Stimulated activated CD8-positive, alpha-beta memory T cell treated with anti-CD3 and anti-CD28 coated beads, Interleukin-15, amount 100 ng/mL, for 24 hours (primary cell): ENCODE results near the gene MSH3.
"Not testable (repeated sequence)": the region's sequence is repeated elsewhere in the genome, so short reads cannot be mapped to it uniquely, and the experiment has no call there.

Source experiments
- DNase-seq: peaks from one replicate; pipeline ENCODE4 v3.0.0-alpha.2; 2020; ENCODE audit warnings: low read depth

Gene MSH3

DNA sequence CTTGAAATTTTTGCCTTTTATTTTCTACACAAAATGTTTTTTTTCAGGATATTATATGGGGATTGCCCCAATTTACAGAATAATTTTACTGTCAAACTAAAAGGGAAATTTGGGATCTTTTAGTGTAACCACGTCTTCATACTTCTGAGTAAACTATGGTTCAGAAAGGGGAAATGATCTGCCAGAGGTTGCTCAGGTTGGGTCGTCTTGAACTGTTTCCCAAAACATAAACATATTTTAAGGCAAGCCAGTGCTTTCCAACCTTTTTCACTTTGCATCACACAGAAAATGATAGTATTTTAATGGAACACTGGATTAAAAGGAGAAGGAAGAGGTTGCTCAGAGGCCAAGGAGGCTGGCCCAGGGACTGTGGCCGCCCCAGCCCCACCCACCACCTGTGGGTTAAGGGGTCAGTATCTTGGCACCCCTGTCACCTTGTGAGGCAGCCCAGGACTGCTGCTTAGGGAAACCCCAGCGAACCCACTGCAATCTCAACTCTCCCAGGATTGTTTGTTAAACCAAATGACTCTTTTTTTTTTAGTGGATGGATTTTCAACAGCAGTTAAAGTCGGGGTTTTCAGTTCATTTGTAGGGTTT lies 143.1 kb downstream of the MSH3 start:
- no peak for DNase-seq

DNA sequence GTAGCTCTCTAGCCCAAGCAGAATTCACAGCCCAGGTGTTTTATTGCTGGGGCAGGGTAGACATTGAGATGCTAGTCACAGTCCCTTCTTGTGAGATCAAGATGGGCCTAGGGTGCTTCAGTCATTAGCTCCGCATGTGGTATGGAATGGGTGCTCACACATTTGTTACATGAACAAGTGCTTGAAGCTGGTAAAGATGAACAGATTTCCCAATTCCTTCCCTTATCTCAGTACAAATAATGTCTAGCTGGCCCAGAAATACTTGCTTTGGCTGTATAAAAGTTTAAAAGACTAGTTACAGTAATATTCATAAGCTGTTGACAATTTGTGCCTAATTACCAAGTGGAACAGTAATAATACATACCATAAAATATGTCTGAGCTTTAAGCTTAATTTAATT lies 143.7 kb downstream of the MSH3 start:
- DNase-seq: no peak

DNA sequence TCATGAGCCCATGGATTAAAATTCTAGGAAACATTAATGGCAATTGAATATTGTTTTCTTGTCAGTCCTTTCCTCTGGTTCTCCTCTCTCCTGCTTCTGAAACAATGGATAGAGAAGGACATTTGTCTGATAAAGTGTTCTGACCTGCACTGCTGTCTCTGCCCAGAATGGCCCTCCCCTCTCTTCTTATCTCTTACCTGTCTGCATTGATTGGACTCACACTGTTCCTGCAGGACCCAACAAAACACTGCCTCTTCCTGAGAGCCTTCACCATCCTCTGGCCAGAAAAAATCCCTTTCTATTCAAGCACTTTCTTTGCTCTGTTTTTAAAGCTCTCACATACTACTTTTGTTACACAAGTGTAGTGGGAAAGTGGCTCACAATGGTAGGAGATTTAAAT lies 144.2 kb downstream of the MSH3 start:
- DNase-seq: no peak

DNA sequence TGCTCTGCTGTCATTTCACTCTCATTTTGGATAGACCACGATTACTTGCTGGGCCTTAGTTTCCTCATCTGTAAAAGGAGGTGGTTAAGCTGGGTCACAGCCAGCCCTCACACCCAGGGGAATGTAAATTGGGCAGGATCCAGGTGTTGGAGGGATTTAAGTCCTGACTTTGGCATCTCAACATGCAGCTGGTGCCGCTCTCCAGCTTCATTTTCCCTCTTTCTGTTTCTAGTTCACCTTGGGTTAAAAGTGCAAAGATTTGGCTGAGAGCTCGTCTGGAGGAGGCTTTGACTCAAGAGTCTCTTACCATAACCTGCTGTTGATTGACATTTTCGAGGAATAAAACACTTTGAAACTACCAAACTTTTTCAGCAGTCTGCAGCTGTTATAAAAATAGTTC lies 144.6 kb downstream of the MSH3 start:
- DNase-seq: no peak

DNA sequence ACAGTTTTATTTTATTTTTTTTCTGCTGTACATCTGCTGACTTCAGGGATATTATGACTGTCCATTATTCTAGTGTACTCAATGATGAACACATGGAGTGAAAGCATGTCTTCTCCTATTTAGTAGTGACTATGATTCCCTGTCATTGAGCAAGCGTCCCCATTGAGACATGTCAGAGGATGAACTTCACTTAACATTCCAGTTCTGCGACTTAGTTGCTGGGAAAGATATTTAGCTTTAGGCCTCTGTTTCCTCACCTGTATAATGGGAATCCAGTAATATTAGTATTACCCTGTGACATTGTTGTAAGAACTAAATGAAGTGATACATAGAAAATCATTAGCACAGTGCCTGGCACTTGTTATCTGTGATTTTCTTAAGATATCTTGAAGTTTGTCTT lies 145.1 kb downstream of the MSH3 start:
- no peak for DNase-seq

DNA sequence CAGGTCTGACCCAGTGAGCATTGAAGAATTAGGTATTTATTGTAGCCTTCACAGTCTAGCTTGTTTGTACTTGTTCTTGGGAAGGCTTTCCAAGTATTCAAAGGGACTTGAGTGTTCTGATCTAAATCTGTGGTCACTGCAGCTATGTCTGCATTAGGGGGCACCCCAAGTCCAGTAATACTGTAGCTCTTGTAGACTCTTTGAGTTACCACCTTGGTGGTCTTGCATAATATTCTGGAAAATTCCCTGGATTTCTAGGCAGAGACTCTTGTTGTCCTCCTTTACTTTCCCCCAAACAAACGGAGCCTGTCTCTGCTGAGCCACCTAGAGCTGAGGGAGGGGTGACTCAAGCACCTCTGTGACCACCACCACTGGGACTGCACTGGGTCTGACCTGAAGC lies 149.9 kb downstream of the MSH3 start:
- no peak for DNase-seq

DNA sequence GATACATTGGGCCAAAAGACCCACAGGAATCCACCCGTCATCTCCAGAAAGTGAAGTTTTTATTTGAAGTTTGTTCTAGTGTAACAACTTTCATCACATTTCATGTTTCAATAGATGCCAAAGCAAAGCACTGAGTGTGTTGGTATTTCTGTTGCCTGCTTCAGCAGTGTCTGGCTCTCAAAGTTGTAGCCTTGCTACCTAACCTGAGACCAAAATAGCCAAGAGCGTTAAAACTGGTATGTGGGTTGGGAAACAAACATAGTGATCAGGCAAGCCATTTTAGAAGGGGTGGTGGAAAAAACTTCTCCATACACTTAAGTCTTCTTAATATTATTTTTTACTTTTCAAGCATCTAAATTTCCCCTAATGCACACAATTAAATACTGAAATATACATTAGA lies 150.6 kb downstream of the MSH3 start:
- no peak for DNase-seq

DNA sequence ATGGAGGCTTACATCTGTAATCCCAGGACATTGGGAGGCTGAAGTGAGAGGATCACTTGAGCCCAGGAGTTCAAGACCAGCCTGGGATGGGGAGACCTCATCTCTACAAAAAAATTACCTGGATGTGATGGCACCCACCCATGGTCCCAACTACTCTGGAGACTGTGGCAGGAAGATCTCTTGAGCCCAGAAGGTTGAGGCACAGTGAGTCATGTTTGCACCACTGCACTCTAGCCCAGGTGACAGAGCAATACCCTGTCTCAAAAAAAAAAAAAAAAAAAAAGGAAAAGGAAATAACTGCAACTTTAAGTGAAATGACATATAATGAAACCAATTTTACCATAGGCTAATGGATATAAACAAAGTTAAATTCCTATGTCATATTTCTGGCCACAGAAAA lies 152.5 kb downstream of the MSH3 start:
- no peak for DNase-seq

DNA sequence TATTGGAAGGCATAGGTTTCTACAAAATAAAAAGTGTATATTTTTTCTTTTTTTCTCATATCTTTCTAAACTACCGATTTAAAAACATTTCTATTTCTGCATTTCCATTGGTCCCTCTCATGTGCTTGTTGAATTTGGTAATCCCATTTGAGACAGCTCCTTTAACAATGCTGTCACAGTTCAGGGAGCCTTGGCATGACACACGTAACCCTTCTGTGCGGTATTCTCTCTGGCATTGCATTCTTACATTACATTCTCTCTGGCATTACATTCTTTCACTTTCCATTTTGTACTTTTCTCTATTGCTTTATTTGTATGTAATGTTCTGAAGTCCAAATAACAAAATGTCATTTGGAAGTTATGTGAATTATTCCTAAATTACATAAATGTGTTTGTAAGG lies 155.0 kb downstream of the MSH3 start:
- DNase-seq: no peak

DNA sequence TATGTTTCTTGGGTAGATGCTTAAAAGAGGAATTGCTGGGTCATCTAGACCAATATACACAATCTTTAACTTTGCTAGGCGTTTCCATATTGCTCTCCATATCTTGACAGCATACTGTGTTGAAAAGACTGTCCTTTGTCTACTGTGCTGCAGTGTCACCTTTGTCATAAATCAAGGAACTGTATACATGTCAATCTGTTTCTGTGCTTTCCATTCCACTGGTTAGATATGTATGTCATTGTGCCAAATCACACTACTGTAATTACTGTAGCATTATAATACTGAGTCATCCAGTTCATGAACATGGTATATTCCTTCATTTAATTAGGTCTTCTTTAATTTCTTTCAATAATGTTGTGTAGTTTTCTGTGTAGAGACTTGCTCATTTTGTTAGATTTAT lies 156.0 kb downstream of the MSH3 start:
- DNase-seq: no peak

DNA sequence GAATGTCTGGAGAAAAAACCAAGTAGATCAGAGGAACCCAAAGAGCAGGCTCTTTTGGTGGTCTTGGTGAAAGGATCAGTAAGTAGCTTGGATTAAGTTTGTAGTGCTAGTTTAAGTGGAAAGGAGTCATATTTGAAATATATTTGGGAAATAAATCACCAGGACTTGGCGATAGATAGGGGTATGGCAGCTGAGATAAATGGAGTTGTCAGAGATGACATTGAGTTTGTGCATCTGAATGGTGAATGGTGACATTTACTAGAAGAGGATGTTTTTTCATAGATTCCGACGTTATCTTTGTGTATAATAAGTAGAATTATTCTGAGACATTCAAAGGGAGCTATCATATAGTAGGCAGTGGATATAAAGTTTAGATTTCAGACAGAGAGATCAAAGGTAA lies 162.1 kb downstream of the MSH3 start:
- no peak for DNase-seq

DNA sequence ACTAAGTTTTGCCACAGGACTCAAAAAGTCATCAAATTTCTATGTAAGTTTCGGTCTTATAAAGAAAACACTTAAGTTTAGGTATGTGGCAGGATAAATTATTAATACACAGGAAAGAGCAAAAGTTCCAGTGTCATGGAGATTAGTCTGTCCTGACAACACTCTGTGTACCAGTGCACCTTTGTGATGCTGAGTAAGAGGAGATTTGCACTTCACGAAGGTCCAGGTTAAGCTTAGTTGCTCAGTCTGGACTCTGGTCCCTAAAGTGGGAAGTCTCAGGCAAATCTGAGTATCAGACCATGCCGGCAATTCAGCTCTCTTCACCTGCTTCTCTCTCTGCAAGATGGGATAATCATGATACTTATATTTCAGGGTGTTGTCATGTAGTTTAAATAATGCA lies 166.2 kb downstream of the MSH3 start:
- DNase-seq: no peak

DNA sequence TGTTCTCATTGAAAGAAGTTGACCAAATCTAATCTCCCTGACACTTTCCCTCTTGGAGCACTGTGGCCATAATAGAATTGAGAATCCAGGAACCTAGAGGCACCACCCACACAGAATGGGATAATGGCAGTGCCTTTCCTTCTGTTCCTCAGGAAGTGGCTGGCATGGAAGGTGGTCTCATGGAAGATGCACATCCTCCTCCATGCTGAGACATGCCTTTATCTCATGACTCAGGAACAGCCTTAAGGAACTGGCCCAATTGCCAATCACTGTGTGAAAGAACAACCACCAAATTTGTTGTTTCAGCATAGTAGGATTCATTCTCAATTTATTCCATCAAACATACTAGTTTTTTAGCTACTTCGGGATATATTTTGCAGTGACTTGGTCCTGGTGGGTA lies 168.2 kb downstream of the MSH3 start:
- DNase-seq: no peak

DNA sequence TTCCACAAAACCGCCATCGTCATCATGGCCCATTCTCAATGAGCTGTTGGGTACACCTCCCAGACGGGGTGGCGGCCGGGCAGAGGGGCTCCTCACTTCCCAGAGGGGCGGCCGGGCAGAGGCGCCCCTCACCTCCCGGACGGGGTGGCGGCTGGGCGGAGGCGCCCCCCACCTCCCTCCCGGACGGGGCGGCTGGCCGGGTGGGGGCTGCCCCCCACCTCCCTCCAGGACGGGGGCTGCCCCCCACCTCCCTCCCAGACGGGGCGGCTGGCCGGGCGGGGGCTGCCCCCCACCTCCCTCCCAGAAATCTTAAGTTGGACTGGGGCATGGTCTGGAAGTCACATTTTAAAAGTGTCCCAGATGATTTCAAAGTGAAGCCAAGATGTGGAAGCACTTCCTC lies 169.7 kb downstream of the MSH3 start:
- DNase-seq: not testable (repeated sequence)

DNA sequence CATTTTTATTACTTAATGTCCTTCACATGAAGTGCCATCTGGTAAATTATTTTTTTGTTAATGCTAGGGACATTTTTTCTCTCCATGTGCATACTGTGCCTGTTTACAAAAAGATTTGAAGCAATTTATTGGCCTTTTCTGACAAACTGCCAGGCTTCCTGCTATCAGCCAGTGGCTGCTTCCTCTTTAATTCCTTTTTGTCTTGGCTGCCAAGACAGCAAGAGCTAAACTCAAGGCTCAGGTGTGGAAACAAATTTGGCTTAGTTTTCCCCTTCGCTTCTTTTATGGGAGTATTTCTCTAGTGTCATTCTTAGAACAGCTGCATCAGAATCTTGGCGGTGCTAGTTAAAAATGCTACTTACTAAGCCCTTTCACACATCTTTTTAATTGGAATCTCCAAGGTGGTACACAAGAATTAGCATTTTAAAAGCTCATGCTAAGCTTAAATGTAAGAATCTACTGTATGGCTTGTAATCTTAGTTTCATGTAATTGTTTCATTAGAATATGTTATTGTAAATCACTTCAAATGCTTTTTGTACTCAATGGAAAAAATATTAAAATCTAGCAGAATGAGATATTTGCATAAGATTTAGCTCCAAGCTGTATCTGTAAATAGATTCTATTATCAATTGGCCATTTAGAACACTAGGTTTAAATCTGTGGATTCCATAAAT lies 171.5 kb downstream of the MSH3 start:
- no peak for DNase-seq

DNA sequence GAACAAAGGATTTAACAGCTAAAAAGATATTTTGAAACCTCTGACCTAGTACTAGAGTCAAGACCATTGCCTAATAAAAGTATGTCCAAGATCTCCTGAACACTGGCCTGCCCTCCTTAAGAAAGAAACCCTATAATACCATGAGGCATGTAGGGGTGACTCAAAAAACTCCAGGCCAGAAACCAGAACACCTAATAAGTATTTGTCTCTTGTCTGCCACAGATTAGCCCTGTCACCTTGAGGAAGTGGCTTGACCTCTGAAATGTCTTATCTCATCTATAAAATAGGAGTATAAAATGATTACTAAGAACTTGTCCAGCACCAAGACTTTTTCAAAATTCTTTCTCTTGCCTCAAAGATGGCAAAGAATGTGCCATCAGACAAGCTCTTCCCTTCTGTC lies 180.3 kb downstream of the MSH3 start:
- no peak for DNase-seq

DNA sequence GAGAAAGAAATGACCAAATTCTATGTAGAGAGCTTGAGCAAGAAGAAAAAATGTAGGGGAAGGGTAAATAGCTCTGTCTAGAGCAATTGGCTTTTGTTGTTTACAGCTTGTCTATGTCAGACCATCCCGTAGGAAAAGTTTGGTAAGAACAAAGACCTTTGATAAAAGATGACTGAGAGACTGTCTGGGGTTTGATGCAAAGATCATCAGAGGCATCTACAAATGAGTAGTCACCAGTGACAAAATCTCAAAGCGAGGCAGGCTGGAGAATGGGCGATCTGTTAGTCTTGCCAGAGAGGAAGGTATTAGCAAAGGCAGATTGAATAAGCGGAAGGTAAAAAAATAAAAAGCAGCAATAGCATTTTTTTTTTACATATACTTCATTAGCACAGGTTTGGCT lies 180.7 kb downstream of the MSH3 start:
- no peak for DNase-seq

DNA sequence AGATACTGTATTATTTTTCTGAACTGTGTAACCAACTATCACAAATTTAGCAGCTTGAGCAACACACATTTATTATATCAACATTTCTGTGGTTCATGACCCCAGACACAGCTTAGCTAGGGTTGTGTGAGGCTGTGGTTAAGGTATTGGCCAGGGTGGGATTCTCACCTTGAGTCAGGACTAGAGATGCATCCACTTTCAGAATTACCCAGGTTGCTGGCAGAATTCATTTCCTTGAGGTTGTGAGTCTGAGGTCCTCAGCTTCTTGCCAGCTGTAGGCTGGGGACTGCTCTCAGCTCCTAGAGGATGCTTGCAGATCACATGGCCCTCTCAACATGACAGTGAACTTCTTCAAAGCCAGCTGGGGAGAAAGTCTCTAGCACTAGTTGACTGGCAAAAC lies 183.2 kb downstream of the MSH3 start:
- no peak for DNase-seq

DNA sequence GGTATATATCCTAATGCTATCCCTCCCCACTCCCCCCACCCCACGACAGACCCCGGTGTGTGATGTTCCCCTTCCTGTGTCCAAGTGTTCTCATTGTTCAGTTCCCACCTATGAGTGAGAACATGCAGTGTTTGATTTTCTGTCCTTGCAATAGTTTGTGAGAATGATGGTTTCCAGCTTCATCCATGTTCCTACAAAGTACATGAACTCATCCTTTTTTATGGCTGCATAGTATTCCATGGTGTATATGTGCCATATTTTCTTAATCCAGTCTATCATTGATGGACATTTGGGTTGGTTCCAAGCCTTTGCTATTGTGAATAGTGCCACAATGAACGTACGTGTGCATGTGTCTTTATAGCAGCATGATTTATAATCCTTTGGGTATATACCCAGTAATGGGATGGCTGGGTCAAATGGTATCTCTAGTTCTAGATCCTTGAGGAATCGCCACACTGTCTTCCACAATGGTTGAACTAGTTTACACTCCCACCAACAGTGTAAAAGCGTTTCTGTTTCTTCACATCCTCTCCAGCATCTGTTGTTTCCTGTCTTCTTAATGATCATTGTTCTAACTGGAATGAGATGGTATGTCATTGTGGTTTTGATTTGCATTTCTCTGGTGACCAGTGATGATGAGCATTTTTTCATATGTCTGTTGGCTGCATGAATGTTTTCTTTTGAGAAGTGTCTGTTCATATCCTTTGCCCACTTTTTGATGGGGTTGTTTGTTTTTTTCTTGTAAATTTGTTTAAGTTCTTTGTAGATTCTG lies 186.8 kb downstream of the MSH3 start:
- DNase-seq: not testable (repeated sequence)

DNA sequence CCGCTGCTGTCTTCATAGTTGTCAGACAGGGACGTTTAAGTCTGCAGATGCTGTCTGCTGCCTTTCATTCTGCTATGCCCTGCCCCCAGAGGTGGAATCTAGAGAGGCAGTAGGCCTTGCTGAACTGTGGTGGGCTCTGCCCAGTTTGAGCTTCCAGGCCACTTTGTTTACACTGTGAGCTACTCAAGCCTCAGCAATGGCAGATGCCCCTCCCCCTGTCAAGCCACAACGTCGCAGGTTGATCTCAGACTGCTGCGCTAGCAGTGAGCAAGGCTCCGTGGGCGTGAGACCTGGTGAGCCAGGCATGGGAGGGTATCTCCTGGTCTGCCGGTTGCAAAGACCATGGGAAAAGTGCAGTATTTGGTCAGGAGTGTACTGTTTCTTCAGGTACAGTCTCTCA lies 192.0 kb downstream of the MSH3 start:
- not testable (repeated sequence) for DNase-seq

DNA sequence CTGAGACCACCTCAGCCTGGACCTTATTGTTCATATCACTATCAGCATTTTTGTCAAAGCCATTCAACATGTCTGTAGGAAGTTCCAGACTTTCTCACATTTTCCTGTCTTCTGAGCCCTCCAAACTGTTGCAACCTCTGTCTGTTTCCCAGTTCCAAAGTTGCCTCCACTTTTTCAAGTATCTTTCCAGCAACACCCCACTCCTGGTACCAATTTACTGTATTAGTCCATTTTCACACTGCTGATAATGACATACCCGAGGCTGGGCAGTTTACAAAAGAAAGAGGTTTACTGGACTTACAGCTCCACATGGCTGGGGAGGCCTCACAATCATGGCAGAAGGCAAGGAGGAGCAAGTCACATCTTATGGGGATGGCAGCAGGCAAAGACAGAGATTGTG lies 195.7 kb downstream of the MSH3 start:
- DNase-seq: not testable (repeated sequence)

DNA sequence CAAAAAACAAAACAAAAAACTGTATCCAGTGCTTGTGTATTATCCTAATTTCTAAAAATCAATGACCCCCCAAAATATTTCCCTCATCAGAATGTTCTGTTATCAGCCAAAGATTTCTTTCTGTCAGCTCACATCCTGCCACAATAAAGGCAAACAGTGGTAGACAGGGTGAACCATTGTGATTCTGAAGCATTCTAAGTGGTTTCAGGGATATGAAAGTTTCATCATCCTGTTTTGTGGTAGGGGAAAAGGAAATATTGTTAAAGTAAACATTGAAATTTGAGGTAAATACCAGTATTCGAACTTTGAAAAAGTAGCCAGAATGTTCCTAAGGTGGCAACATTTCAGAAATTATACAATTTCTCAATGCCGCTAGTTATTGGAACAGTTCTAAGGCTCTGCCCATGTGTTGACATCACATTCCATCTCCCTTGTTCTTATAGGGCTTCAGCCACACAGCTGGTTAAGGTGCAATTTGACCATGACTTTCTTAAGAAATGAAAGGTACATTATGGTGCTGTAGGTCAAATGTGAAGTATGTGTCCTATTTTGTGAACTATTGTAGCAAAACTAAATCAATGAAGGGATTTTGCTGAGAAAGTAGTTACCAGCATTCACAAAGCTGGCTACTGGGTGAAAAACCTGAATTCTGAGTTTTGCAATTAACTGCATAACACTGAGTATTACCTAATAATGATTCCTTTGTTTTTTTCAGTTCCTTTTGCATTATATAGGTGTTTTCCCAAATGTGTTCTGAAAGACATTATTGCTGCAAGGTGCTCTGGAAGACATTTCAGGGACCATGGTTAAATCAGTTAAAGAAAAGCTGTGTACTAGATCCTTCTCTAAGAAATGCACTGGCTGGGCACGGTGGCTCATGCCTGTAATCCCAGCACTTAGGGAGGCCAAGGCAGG lies 198.1 kb downstream of the MSH3 start:
- DNase-seq: no peak

DNA sequence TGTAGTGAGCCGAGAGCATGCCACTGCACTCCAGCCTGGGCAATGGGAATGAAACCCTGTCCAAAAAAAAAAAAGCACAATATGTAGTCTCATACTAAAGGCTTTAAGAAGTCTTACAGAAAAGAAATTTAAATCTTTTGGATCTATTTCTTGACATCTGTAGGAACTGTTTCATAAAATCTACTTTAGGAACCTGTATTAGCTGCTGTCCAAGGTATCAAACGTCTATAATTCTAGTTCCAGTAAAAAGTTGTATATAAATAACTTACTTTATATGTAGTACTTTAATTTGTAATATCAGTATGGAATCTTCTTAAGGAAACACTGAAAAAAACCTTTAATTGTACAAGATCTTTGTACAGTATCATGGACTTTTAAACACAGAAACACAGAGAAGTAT lies 199.0 kb downstream of the MSH3 start:
- no peak for DNase-seq
